ENCODE data around the gene PLA2G4A. TPM values are rescaled to one million over a fixed set of nuclear protein-coding genes. Genes with fewer than 3 reads are reported as not detected.
"Not testable (repeated sequence)": the region's sequence is repeated elsewhere in the genome, so short reads cannot be mapped to it uniquely, and the experiment has no call there.

PLA2G4A gene
- total RNA-seq, 1 donor from 2014 or later: not detected

DNA sequence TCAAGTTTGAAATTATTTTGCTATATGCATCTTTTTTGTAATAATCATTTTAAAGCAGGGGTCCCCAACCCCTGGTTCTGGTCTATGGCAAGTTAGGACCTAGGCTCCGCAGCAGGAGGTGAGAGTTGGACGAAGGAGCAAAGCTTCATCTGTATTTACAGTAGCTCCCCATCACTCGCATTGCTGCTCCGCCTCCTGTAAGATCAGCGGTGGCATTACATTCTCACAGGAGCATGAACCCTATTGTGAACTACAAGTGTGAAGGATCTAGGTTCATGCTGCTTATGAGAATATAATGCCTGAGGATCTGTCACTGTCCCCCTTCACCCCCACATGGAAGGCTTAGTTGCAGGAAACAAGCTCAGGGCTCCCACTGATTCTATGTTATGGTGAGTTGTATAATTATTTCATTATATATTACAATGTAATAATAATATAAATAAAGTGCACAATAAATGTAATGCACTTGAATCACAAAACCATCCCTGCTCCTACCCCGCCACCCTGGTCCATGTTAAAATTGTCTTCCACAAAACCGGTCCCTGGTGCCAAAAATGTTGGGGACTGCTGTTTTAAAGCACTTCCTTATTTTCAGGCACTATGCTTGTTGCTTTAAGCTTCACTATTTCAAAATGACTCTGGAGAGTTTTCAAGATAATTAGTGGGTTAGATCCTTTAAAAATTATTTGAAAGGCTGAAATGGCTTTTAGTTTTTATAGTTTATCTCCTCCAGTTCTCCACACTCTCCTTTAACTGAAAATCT is 74.8 kb downstream of the PLA2G4A start:
- no peak for TF ChIP-seq CTCF (IDR thresholded peaks at IDR 0.05)
- intact Hi-C loops (cut with micrococcal nuclease): no loop called here
- no peaks in the 10 kb centered on the region for H3K9me3 Mint-ChIP-seq
- no peaks in the 10 kb centered on the region for H3K4me1 Mint-ChIP-seq
- ATAC-seq (ENCODE audit: low read depth): no peak
- DNase-seq: no peak
- CTCF ChIA-PET: no interaction called here
- H3K27ac Mint-ChIP-seq: no peak overlapping the region
- no peaks in the 10 kb centered on the region for H3K27me3 Mint-ChIP-seq
- H3K4me3 Mint-ChIP-seq: no peak overlapping the region
- POLR2A ChIA-PET: no interaction called here
- no peaks in the 10 kb centered on the region for H3K36me3 Mint-ChIP-seq (ENCODE audit: low read depth)

- intact Hi-C loops (cut with micrococcal nuclease): no loop called here
- Mint-ChIP-seq H3K27ac (no peak overlapping the region), H3K9me3 (no peaks in the 10 kb centered on the region), H3K4me1 (no peaks in the 10 kb centered on the region), H3K27me3 (no peaks in the 10 kb centered on the region), H3K36me3 (ENCODE audit: low read depth) (no peaks in the 10 kb centered on the region), H3K4me3 (no peak overlapping the region)
- CTCF ChIA-PET: no interaction called here
- no peak for ATAC-seq (ENCODE audit: low read depth)
- POLR2A ChIA-PET: no interaction called here
- TF ChIP-seq CTCF (IDR thresholded peaks at IDR 0.05): no peak
- no peak for DNase-seq
These were observed 75.6 kb downstream of the PLA2G4A start for GRCh38 chr1:186904361-186904760.

DNA sequence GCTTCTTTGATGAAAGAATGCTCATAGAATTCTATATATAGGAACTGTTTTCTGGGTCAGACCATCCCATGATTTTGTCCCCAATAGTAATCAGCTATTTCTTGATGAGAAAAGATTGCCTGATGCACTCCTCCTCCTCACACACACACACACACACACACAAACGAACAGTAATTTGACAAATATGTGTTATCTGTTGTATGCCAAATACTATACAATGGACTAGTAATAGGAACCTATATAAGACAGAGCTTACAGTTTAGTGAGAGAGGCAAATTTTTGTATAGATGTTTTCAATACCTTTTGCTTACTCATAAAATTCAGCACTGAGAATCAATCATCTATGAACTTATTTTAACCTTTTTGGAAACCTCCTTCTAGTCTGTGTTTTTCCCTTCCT is 76.8 kb downstream of the PLA2G4A start:
- intact Hi-C loops (cut with micrococcal nuclease): no loop called here
- POLR2A ChIA-PET: no interaction called here
- TF ChIP-seq CTCF (IDR thresholded peaks at IDR 0.05): no peak

GRCh38 chr1:186915555-186915954 is 86.8 kb downstream of the PLA2G4A start:
- CTCF ChIA-PET: no interaction called here
- no peaks in the 10 kb centered on the region for H3K27me3 Mint-ChIP-seq
- DNase-seq (no peak), ATAC-seq (ENCODE audit: low read depth) (no peak)
- H3K27ac Mint-ChIP-seq: no peak overlapping the region
- POLR2A ChIA-PET: no interaction called here
- no peaks in the 10 kb centered on the region for H3K4me1 Mint-ChIP-seq
- intact Hi-C loops (cut with micrococcal nuclease): no loop called here
- H3K4me3 Mint-ChIP-seq: no peak overlapping the region
- TF ChIP-seq CTCF (IDR thresholded peaks at IDR 0.05): no peak
- H3K36me3 Mint-ChIP-seq (ENCODE audit: low read depth): no peaks in the 10 kb centered on the region
- H3K9me3 Mint-ChIP-seq: no peaks in the 10 kb centered on the region

More for the DNA sequence above, 76.8 kb downstream of the PLA2G4A start:
- Mint-ChIP-seq H3K4me3 (no peak overlapping the region), H3K27me3 (no peaks in the 10 kb centered on the region), H3K36me3 (ENCODE audit: low read depth) (no peaks in the 10 kb centered on the region), H3K4me1 (no peaks in the 10 kb centered on the region), H3K9me3 (no peaks in the 10 kb centered on the region), H3K27ac (no peak overlapping the region)
- CTCF ChIA-PET: no interaction called here
- DNase-seq (no peak), ATAC-seq (ENCODE audit: low read depth) (no peak)

- intact Hi-C loops (cut with micrococcal nuclease); H3K36me3 Mint-ChIP-seq (ENCODE audit: low read depth); H3K4me3 Mint-ChIP-seq; POLR2A ChIA-PET; H3K27ac Mint-ChIP-seq; H3K27me3 Mint-ChIP-seq; CTCF ChIA-PET; H3K4me1 Mint-ChIP-seq; H3K9me3 Mint-ChIP-seq; ATAC-seq (ENCODE audit: low read depth); DNase-seq: not testable (repeated sequence)
These were observed 88.5 kb downstream of the PLA2G4A start for GRCh38 chr1:186917106-186917786.

- H3K27me3 Mint-ChIP-seq; H3K4me1 Mint-ChIP-seq; H3K9me3 Mint-ChIP-seq; intact Hi-C loops (cut with micrococcal nuclease); H3K4me3 Mint-ChIP-seq; ATAC-seq (ENCODE audit: low read depth); DNase-seq; POLR2A ChIA-PET; H3K27ac Mint-ChIP-seq; CTCF ChIA-PET; H3K36me3 Mint-ChIP-seq (ENCODE audit: low read depth): not testable (repeated sequence)
These were observed 92.6 kb downstream of the PLA2G4A start for GRCh38 chr1:186921386-186921785.

DNA sequence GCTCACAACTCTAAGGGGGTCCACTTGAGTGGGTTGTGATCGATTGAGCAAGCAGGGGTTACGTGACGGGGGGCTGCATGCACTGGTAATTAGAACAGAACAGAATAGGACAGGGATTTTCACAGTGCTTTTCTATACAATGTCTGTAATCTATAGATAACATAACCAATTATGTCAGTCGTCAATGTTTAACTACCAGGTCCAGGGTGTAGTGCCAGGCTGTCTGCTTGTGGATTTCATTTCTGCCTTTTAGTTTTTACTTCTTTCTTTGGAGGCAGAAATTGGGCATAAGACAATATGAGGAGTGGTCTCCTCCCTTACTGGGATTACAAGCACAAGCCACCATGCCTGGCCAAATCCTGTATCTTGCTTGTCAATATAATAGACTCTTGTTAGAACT is 94.1 kb downstream of the PLA2G4A start:
- H3K27me3 Mint-ChIP-seq; H3K4me1 Mint-ChIP-seq; H3K4me3 Mint-ChIP-seq; intact Hi-C loops (cut with micrococcal nuclease); CTCF ChIA-PET; ATAC-seq (ENCODE audit: low read depth); H3K9me3 Mint-ChIP-seq; DNase-seq; H3K36me3 Mint-ChIP-seq (ENCODE audit: low read depth); H3K27ac Mint-ChIP-seq; POLR2A ChIA-PET: not testable (repeated sequence)

Data from activated B cell treated with CpG ODN at 0.5 μM for 24 hours (primary cell).